IMR-90 (cell line): ENCODE data around the gene OTOGL. TPM values are rescaled to one million over a fixed set of nuclear protein-coding genes. Genes with fewer than 3 reads are reported as not detected.
"Not testable (repeated sequence)": the region's sequence is repeated elsewhere in the genome, so short reads cannot be mapped to it uniquely, and the experiment has no call there.

Experiments
- ATAC-seq: fragments of 200-7000 bp; cut with Tn5 transposase; 2 replicates; pipeline ENCODE4 v1.9.1; 2020; ENCODE audit warnings: low read depth, mild to moderate bottlenecking, moderate library complexity
- BruUV-seq: library from RNA; stranded (reverse); fragments of 400-500 nt; replicated peaks from 2 replicates; lab custom pipeline; 2021; lab: Mats Ljungman, UMichigan
- CTCF ChIA-PET: fragments of 300-600 bp; formaldehyde crosslinking; extraction: SDS; loops from one replicate; lab custom pipeline; 2021; ENCODE audit warnings: antibody characterized with exemption; lab: Yijun Ruan, JAX
- POLR2A ChIA-PET: fragments of 300-600 bp; sonication (Branson Sonifier 250); formaldehyde crosslinking; loops from one replicate; lab custom pipeline; 2022; ENCODE audit warnings: antibody characterized with exemption; ENCODE audit not compliant: unreplicated experiment; lab: Charles Lee
- DNase-seq: peaks from one replicate; pipeline ENCODE4 v3.0.0; 2013
- H2AFZ ChIP-seq: replicated peaks from 2 replicates; pipeline ENCODE3; 2013; ENCODE audit warnings: low read length, mild to moderate bottlenecking; ENCODE audit not compliant: poor library complexity
- H2AK5ac ChIP-seq: 2 replicates; pipeline ENCODE4 v1.6.1; 2013; ENCODE audit warnings: low read depth, low read length, inconsistent platforms
- H2AK9ac ChIP-seq: replicated peaks from 2 replicates; pipeline ENCODE3; 2013; ENCODE audit warnings: mild to moderate bottlenecking, low read depth, low read length, moderate library complexity; ENCODE audit not compliant: poor library complexity
- H2BK120ac ChIP-seq: 2 replicates; pipeline ENCODE4 v1.6.1; 2013; ENCODE audit warnings: low read depth, low read length, inconsistent platforms
- H2BK15ac ChIP-seq: 3 replicates; pipeline ENCODE4 v1.6.1; 2013; ENCODE audit warnings: low read depth, low read length, inconsistent platforms
- H2BK20ac ChIP-seq: 2 replicates; pipeline ENCODE4 v1.6.1; 2013; ENCODE audit warnings: low read depth, mild to moderate bottlenecking, inconsistent platforms, low read length, moderate library complexity
- H2BK5ac ChIP-seq: 2 replicates; pipeline ENCODE4 v1.6.1; 2013; ENCODE audit warnings: mild to moderate bottlenecking, low read depth, low read length, inconsistent platforms; ENCODE audit not compliant: poor library complexity, severe bottlenecking
- H3K14ac ChIP-seq: replicated peaks from 2 replicates; pipeline ENCODE4 v1.6.1; 2013; ENCODE audit warnings: low read depth, low read length, inconsistent platforms
- H3K18ac ChIP-seq: 2 replicates; pipeline ENCODE4 v1.6.1; 2013; ENCODE audit warnings: low read depth, low read length, control low read depth
- H3K23ac ChIP-seq: 2 replicates; pipeline ENCODE4 v1.6.1; 2013; ENCODE audit warnings: low read depth, low read length, inconsistent platforms
- H3K27ac ChIP-seq: 2 replicates; pipeline ENCODE4 v1.5.1; 2013; ENCODE audit warnings: mild to moderate bottlenecking, control low read depth, low read length; ENCODE audit not compliant: insufficient read depth
- H3K27me3 ChIP-seq: 2 replicates; pipeline ENCODE4 v1.6.1; 2013; ENCODE audit warnings: low read length; ENCODE audit not compliant: control insufficient read depth, insufficient read depth
- H3K36me3 ChIP-seq: 2 replicates; pipeline ENCODE4 v1.6.1; 2013; ENCODE audit warnings: low read length, mixed read lengths; ENCODE audit not compliant: control insufficient read depth, insufficient read depth
- H3K4ac ChIP-seq: 2 replicates; pipeline ENCODE4 v1.6.1; 2013; ENCODE audit warnings: low read depth, low read length, inconsistent platforms
- H3K4me1 ChIP-seq: 2 replicates; pipeline ENCODE4 v1.6.1; 2013; ENCODE audit warnings: low read length, mixed read lengths; ENCODE audit not compliant: control insufficient read depth, insufficient read depth
- H3K4me2 ChIP-seq: 2 replicates; pipeline ENCODE4 v1.6.1; 2013; ENCODE audit warnings: low read depth, mild to moderate bottlenecking, control low read depth, low read length, moderate library complexity
- H3K4me3 ChIP-seq: 2 replicates; pipeline ENCODE4 v1.5.1; 2013; ENCODE audit warnings: low read depth, mild to moderate bottlenecking, control low read depth, low read length, moderate library complexity; ENCODE audit not compliant: insufficient read depth
- H3K56ac ChIP-seq: 2 replicates; pipeline ENCODE4 v1.6.1; 2013; ENCODE audit warnings: low read length, inconsistent platforms; ENCODE audit not compliant: insufficient read depth; ENCODE audit errors: extremely low read depth
- H3K79me1 ChIP-seq, 2 experiments: 2 replicates each; pipeline ENCODE4 v1.6.1; 2013; ENCODE audit warnings: low read length in 2 of 2, inconsistent platforms in 1 of 2, low read depth in 1 of 2
- H3K9ac ChIP-seq: 2 replicates; pipeline ENCODE4 v1.6.1; 2013; ENCODE audit warnings: low read depth, low read length, control low read depth
- H3K9me1 ChIP-seq: 2 replicates; pipeline ENCODE4 v1.6.1; 2013; ENCODE audit warnings: low read length, inconsistent platforms; ENCODE audit not compliant: insufficient read depth
- H3K9me3 ChIP-seq: 2 replicates; pipeline ENCODE4 v1.6.1; 2013; ENCODE audit warnings: low read length; ENCODE audit not compliant: control insufficient read depth, insufficient read depth
- H4K20me1 ChIP-seq: 2 replicates; pipeline ENCODE4 v1.6.1; 2013; ENCODE audit warnings: low read length, inconsistent platforms; ENCODE audit not compliant: insufficient read depth
- H4K5ac ChIP-seq: 2 replicates; pipeline ENCODE4 v1.6.1; 2013; ENCODE audit warnings: mild to moderate bottlenecking, low read depth, low read length, control low read depth
- H4K8ac ChIP-seq, 2 experiments: 2 replicates each; pipeline ENCODE4 v1.6.1; 2013; ENCODE audit warnings: low read depth in 2 of 2, low read length in 2 of 2, control low read depth in 1 of 2, inconsistent platforms in 1 of 2
- H4K91ac ChIP-seq: 2 replicates; pipeline ENCODE4 v1.6.1; 2013; ENCODE audit warnings: low read depth, low read length, inconsistent platforms; ENCODE audit not compliant: insufficient read depth
- WGBS, 2 experiments: methylation state at CpG; one replicate each; pipeline versions ENCODE4 v1.1.5 to v1.1.7; 2013; ENCODE audit warnings: missing lambda C conversion rate in 2 of 2; ENCODE audit not compliant: insufficient read length in 1 of 2; ENCODE audit errors: extremely low coverage in 2 of 2; 5-methylcytosine and 5-hydroxymethylcytosine counted together
- dilution Hi-C: fragments of 300-500 bp; cut with HindIII; formaldehyde crosslinking; loops from one replicate; pipeline ENCODE4 v1.14.3; 2018; ENCODE audit warnings: low sequenced_read_pairs; ENCODE audit not compliant: unreplicated experiment
- in situ Hi-C: fragments of 300-500 bp; cut with MboI; formaldehyde crosslinking; loops from 3 replicates; pipeline ENCODE4 v1.14.3; 2019; ENCODE audit warnings: low sequenced_read_pairs, inconsistent platforms, mixed read lengths
- intact Hi-C: fragments of 100-400 bp; cut with micrococcal nuclease; formaldehyde crosslinking; loops from 2 replicates; pipeline ENCODE4 v1.10.0; 2022
- polyA plus RNA-seq, 3 experiments: library from polyadenylated mRNA; depleted of rRNA; stranded (reverse); fragments of >200 nt; gene quantifications; 2 replicates each; pipeline ENCODE4 v1.2.3, GENCODE V29; 2012; ENCODE audit warnings: low replicate concordance in 1 of 3
- total RNA-seq: library from RNA; depleted of rRNA; stranded (reverse); fragments of >200 nt; gene quantifications from 2 replicates; pipeline ENCODE4 v1.2.3, GENCODE V29; 2012

Gene OTOGL
- total and polyA plus RNA-seq, 2 of the 4 experiments (the other 2 are of a cell fraction): 0.10 to 0.18 TPM

- H3K56ac ChIP-seq, H3K18ac ChIP-seq, dilution Hi-C loops, H4K20me1 ChIP-seq, H3K79me1 ChIP-seq, H4K91ac ChIP-seq, DNase-seq, H3K4me3 ChIP-seq, POLR2A ChIA-PET, H2AK5ac ChIP-seq, H2AFZ ChIP-seq, ATAC-seq, H2BK5ac ChIP-seq, H3K9me1 ChIP-seq, H3K23ac ChIP-seq, H3K4ac ChIP-seq, intact Hi-C loops, H3K14ac ChIP-seq, H3K4me1 ChIP-seq, H3K27ac ChIP-seq, H3K9ac ChIP-seq, H3K36me3 ChIP-seq, in situ Hi-C loops, H4K8ac ChIP-seq, H3K4me2 ChIP-seq, H3K9me3 ChIP-seq, CTCF ChIA-PET, BruUV-seq, H2BK20ac ChIP-seq, H3K27me3 ChIP-seq, H2BK15ac ChIP-seq, H2AK9ac ChIP-seq, H2BK120ac ChIP-seq, H4K5ac ChIP-seq: not testable (repeated sequence)
- WGBS, 2 experiments: no CpG with 5 or more reads among the region's 26 CpGs
Measured at GRCh38 chr12:80149547-80150313, 50.4 kb downstream of the OTOGL start.
